ENCODE results near the gene GRAMD2B. TPM values are rescaled to one million over a fixed set of nuclear protein-coding genes. Genes with fewer than 3 reads are reported as not detected.
"Not testable (repeated sequence)": the region's sequence is repeated elsewhere in the genome, so short reads cannot be mapped to it uniquely, and the experiment has no call there.

Gene GRAMD2B, protein sequence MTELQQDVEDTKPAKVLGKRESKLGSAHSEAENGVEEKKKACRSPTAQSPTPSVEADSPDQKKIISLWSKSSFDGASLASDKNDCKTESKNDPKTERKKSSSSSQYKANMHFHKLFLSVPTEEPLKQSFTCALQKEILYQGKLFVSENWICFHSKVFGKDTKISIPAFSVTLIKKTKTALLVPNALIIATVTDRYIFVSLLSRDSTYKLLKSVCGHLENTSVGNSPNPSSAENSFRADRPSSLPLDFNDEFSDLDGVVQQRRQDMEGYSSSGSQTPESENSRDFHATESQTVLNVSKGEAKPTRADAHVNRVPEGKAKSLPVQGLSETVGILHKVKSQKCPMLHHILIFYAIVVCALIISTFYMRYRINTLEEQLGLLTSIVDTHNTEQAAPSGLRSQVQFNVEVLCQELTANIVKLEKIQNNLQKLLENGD
- total RNA-seq, result 1 to 10 TPM; 7.4 to 7.7 TPM

DNA sequence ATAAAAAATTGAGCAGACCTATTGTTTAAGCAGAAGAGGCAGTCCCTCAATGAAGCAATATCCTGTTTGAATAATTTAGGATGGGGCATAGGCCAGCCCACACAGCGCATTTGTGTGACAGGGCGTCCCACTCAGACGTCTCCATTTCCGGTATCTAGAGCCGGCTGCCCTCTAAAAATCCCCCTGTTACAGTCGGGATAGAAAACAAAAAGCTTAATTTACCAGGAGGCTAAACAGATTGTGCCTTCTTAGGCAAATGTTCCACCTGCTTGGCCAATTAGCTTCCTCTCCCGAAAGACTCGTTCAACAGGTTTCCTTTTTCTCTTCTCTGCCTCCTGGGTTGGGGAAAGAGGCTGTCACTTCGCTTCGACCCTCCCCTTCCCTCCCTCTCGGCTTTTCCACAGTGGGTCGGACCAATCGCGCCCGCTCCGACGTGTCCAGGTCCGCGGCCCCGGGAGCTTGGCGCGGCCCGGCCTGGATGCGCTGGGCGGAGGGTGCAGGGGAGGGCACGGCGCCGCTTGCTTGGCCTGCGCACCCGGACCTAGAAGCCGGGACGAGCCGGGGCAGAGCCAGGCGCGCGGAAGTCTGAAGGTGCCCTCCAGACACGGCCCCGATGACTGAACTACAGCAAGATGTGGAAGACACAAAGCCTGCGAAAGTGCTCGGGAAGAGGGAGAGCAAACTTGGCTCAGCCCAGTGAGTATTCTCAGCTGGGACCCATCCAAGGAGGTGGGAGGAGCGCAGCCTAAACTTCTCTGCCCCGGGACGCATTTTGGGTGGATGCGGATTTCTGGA, at the start of gene GRAMD2B:
TSS of gene GRAMD2B (plus strand) at position 416 of the 795 bp plus-strand sequence. CDS start at position 614, 198 bp downstream.
- Mint-ChIP-seq H3K9me3 (peaks cover 5% of the 10 kb centered on the region), H3K4me3 (peak within 1 kb of the TSS; percentile 91), H3K27me3 (no peaks in the 10 kb centered on the region), H3K36me3 (peaks cover 10% of the 10 kb centered on the region), H3K4me1 (peaks cover 23% of the 10 kb centered on the region), H3K27ac (peak within 1 kb of the TSS; percentile 86)
- peak; percentile 71 for DNase-seq

DNA sequence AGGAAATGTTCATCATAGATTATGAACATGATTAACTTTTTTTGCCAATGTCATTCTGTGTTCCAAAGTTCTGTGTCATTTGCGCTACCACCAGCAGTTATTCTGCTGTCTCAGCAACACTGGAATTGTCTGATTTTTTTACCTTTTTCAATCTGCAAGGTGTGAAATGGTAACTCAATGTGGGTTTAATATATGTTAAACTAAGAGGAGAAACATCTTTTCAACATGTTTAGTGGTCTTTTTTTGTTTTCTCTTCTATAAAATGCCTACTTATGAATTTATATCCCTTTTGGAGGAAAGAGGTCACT, 49.1 kb upstream of the GRAMD2B start:
- Mint-ChIP-seq H3K9me3 (no peaks in the 10 kb centered on the region), H3K4me3 (no peak overlapping the region), H3K36me3 (no peaks in the 10 kb centered on the region), H3K4me1 (peaks cover 7% of the 10 kb centered on the region), H3K27me3 (no peaks in the 10 kb centered on the region), H3K27ac (no peak overlapping the region)
- DNase-seq, result no peak

DNA sequence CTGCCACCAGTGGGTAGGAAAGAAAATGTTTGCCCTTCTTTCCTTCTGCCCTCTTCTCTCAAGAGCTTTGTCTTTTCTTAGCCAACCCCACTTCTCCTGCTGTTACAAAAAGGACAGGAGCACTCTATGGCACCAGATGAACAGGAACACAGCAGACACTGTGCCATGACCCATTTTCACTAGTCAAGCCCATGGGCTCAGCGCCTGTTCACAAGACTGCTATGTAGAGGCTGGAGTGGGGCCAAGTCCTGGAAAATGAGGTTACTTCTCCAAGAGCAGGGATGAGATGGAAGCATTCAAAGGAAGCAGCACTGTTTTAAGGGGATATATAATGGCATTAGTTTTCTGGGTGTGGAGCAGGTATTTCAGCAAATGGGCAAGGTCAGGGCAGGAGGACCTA, 46.8 kb upstream of the GRAMD2B start:
- no peak overlapping the region for H3K27ac Mint-ChIP-seq
- H3K9me3 Mint-ChIP-seq, result peaks cover 1% of the 10 kb centered on the region
- H3K27me3 Mint-ChIP-seq, result no peaks in the 10 kb centered on the region
- no peak overlapping the region for H3K4me3 Mint-ChIP-seq
- H3K4me1 Mint-ChIP-seq, result peaks cover 7% of the 10 kb centered on the region
- DNase-seq, result no peak
- H3K36me3 Mint-ChIP-seq, result no peaks in the 10 kb centered on the region

DNA sequence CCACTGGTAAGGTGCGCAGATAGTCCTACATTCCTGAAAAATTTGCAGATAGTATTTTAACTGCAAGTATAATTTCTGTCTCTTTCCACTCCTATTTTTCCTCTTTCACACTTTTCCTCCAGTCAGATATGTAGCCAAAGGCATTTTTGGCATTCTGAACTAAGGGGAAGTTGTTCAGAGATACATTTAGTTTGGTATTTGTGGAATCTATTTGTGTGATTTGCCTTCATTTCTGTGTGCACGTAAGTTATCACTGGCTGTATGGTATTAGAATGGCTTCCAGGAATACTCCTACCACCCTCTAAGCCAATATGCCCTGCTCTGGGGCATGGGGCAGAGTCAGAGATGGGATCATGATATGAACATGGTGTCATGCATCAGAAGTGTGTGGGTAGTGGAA, 45.8 kb upstream of the GRAMD2B start:
- no peaks in the 10 kb centered on the region for H3K36me3 Mint-ChIP-seq
- H3K9me3 Mint-ChIP-seq, result peaks cover 6% of the 10 kb centered on the region
- peaks cover 7% of the 10 kb centered on the region for H3K4me1 Mint-ChIP-seq
- no peak overlapping the region for H3K4me3 Mint-ChIP-seq
- no peak for DNase-seq
- H3K27ac Mint-ChIP-seq, result no peak overlapping the region
- H3K27me3 Mint-ChIP-seq, result no peaks in the 10 kb centered on the region

DNA sequence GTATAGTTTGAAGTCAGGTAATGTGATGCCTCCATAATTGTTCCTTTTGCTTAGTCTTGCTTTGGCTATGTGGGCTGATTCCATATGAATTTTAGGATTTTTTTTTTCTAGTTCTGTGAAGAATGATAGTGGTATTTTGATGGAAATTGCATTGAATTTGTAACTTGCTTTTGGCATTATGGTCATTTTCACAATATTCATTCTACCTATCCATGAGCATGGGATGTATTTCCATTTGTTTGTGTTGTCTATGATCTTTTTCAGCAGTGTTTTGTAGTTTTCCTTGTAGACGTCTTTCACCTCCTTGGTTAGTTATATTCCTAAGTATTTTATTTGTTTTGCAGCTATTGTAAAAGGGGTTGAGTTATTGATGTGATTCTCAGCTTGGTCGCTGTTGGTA, 42.9 kb upstream of the GRAMD2B start:
- H3K4me1 Mint-ChIP-seq, H3K4me3 Mint-ChIP-seq, H3K27me3 Mint-ChIP-seq, H3K27ac Mint-ChIP-seq, H3K9me3 Mint-ChIP-seq, H3K36me3 Mint-ChIP-seq, DNase-seq: not testable (repeated sequence)

DNA sequence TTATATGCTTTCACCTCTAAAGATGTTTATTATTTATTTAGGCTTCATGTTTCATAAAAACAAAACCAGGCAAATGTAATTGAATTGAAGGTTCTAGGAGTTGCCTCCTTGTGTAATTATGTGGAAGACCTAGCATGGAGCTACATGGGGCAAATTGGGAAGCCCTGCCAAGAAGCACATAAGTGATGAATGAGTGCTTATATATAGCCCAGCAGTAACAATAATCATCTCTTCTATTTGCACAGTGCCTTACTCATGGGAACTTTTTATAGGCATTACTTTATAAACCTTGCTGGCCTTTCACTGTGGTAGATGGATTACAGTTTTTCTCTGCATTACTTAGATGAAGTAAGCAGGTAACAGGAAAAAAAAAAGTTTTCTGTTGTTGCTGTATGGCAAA, 40.0 kb upstream of the GRAMD2B start:
- Mint-ChIP-seq H3K36me3 (no peaks in the 10 kb centered on the region), H3K4me1 (no peaks in the 10 kb centered on the region), H3K9me3 (peaks cover 9% of the 10 kb centered on the region), H3K27me3 (no peaks in the 10 kb centered on the region), H3K27ac (no peak overlapping the region), H3K4me3 (no peak overlapping the region)
- no peak for DNase-seq

DNA sequence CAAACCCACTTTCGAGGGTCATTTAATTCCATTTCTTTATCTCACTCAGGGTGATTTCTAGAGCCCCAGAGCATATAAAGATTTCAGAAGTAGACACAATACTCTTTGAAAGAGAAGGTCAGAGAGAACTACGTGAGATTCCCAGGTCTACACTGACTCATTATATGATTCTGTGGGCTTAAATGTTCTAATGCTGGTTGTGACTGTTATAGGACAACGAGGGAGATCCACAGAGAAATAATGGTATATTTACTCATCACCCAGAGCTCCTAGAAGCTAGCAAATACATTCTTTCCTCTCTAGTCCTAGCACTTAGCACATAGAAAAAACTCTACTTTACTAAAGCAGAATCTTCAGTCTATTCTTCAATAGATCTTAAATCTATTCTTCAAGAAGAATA, 39.4 kb upstream of the GRAMD2B start:
- H3K4me3 Mint-ChIP-seq, result no peak overlapping the region
- H3K36me3 Mint-ChIP-seq, result no peaks in the 10 kb centered on the region

DNA sequence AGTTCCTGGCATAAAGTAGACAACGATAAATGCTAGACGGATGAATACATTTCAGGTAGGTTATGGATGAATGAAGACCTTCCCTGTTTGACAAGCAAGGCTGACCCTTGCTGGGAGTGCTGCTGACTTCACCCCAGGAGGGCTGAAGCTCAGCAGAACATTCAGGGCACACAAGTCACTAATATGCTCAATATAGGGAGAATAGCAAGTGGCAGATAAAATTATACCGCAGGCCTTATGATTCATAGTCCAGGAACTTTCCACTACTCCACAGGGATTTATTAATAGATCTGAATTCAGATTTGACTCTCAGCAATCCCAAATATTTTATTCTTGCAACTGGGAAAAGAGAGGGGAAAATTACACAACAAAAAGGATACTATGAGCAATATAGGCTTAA, 38.2 kb upstream of the GRAMD2B start:
- no peaks in the 10 kb centered on the region for H3K27me3 Mint-ChIP-seq
- no peaks in the 10 kb centered on the region for H3K36me3 Mint-ChIP-seq
- H3K9me3 Mint-ChIP-seq, result peaks cover 9% of the 10 kb centered on the region
- H3K27ac Mint-ChIP-seq, result no peak overlapping the region
- DNase-seq, result no peak
- no peaks in the 10 kb centered on the region for H3K4me1 Mint-ChIP-seq
- H3K4me3 Mint-ChIP-seq, result no peak overlapping the region

More for the DNA sequence above, 39.4 kb upstream of the GRAMD2B start:
- Mint-ChIP-seq H3K4me1 (no peaks in the 10 kb centered on the region), H3K9me3 (peaks cover 9% of the 10 kb centered on the region), H3K27ac (no peak overlapping the region), H3K27me3 (no peaks in the 10 kb centered on the region)
- no peak for DNase-seq

DNA sequence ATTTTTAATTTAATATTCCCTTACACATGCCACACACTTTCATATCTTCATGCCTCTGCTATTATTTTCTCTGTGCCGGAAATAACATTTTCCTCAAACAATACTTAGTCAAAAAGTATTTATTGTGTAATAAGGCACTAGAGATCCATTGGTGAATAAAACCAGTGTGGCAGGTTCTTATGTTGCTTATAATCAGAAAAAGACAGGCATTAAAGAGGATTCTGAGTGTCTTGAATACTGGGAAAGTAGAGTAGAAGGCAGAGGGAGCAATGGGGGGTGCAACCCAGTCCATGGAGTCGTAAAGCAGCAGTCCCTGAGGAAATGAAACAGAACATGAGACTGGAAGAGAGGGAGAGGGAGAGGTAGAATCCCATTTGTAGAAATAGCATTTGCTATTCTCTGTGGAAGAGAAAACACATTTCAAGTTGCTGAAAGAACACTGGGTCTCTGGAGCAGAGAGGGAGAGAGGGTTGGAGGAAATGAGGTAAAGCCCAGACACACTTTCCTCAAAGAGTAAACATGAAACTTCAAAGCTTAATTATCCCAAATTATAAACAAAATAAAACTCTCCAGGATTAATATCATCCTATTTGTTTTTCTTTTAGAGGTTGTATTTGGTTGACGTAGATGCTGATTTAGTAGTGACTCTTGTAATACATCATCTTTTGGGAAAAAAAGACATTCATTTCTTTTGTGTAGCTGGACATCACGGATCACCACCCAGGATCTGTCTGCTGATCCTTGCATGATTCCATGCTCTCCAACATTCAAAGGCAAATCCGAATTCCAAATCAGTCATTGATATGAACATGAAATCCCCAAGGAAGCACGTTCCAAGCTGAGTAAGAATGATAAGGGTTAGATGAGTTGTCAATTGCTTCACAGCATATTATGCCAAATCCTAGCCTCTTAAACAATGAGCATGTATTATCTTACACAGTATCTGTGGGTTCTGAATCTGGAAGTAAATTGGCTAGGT, 37.4 kb upstream of the GRAMD2B start:
- Mint-ChIP-seq H3K27me3 (no peaks in the 10 kb centered on the region), H3K27ac (no peak overlapping the region), H3K36me3 (no peaks in the 10 kb centered on the region), H3K9me3 (peaks cover 8% of the 10 kb centered on the region), H3K4me3 (no peak overlapping the region), H3K4me1 (no peaks in the 10 kb centered on the region)
- DNase-seq, result no peak

DNA sequence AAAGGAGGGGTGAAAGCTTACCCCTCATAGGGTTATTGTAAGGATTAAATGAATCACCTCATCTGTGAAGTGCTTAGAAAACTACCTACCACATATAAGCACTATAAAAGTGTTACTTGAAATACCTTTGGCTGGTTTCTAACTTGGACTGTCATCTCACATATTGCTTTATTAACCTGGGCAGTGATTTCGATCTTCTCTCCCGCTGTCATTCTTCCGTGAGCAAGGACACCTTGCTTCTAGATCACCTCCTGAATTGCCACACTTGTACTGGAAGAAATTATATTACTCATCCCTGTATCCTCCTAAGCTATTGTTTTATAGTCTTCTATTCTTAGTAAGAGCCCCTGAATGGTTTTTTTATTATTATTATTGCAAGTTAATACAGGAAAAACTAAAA, 34.0 kb upstream of the GRAMD2B start:
- DNase-seq, result no peak
- Mint-ChIP-seq H3K4me1 (no peaks in the 10 kb centered on the region), H3K27me3 (no peaks in the 10 kb centered on the region), H3K27ac (no peak overlapping the region), H3K9me3 (no peaks in the 10 kb centered on the region), H3K4me3 (no peak overlapping the region), H3K36me3 (no peaks in the 10 kb centered on the region)

DNA sequence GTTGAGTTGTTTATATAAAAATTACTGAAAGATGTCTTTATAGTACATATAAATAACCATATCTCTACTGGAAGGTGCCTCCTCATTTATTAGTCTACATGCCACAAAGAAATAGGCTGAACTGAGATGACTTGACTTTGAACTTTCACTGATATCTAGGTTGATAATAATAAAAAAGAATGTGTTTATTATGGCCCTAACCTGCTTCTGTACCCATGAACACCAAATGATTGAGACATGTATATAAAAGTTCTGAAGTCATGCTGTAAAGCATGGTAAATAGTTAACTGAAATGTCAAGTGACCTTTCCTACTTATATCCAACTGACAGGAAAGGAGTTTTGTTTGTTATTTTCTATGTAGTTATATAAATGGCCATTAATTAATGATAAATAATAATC, 33.2 kb upstream of the GRAMD2B start:
- no peaks in the 10 kb centered on the region for H3K9me3 Mint-ChIP-seq
- no peaks in the 10 kb centered on the region for H3K27me3 Mint-ChIP-seq
- no peak overlapping the region for H3K4me3 Mint-ChIP-seq
- H3K36me3 Mint-ChIP-seq, result no peaks in the 10 kb centered on the region
- H3K4me1 Mint-ChIP-seq, result no peaks in the 10 kb centered on the region
- H3K27ac Mint-ChIP-seq, result no peak overlapping the region
- DNase-seq, result no peak

DNA sequence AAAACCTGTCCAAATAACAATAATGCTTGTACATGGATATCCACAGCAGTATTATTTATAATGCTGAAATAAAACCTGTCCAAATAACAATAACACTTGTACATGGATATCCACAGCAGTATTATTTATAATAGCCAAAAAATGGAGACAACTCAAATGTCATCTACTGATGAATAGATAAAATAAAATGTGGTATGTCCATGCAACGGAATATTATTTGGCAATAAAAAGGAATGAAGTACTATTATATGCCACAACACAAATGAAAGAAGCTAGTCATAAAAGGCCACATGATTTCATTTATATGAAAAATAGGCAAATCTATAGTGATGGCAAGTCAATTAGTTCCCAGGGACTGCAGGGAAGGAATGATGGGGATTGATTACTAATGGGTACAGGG, 31.8 kb upstream of the GRAMD2B start:
- Mint-ChIP-seq H3K27ac (no peak overlapping the region), H3K4me1 (no peaks in the 10 kb centered on the region), H3K36me3 (no peaks in the 10 kb centered on the region)

DNA sequence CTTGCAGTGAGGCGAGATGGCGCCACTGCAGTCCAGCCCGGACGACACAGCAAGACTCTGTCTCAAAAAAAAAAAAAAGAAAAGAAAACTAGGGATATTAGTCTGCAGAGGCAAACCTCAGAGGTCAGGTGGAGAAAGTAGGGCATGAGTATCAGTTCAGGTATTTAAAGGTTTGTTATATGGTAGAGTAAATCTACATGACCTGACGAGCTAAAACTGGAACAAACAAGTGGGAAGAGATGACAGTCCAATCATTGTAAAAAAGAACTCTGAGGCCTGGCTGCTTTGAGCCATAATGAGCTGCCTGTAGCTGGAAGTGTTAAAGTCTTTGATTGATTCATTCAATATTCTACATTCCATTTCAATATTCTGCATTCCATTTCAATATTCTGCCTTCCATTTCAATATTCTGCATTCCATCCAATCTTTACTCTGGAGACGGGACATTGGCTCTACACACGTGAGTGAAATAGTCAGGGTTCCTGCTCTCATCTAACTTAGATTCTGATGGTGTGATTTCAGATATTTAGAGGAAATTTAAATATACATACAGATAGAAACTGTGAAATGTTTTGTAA, 28.9 kb upstream of the GRAMD2B start:
- no peaks in the 10 kb centered on the region for H3K36me3 Mint-ChIP-seq

More for the DNA sequence above, 31.8 kb upstream of the GRAMD2B start:
- Mint-ChIP-seq H3K27me3 (no peaks in the 10 kb centered on the region), H3K9me3 (no peaks in the 10 kb centered on the region), H3K4me3 (no peak overlapping the region)
- DNase-seq, result no peak

DNA sequence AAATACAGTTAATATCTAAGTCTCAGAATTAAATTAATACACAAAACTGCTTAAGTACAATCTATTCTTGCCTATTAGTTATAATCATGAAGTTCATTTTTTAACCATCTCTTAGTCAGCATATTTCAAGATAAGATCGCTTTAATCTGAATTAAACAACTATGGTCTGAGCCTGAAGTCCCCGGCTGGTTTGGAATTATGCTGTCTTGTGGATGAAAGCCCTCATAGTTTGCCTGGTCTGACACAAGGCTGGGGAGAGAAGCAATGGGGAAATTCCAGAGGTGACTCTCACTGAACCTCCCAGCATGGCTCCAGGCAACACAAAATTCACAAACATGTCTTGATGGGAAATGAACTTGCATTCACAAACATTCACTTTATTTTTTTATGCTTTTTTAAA, 28.0 kb upstream of the GRAMD2B start:
- Mint-ChIP-seq H3K27ac (no peak overlapping the region), H3K9me3 (peaks cover 8% of the 10 kb centered on the region), H3K4me1 (no peaks in the 10 kb centered on the region), H3K4me3 (no peak overlapping the region), H3K27me3 (no peaks in the 10 kb centered on the region), H3K36me3 (no peaks in the 10 kb centered on the region)
- no peak for DNase-seq

More for the DNA sequence above, 28.9 kb upstream of the GRAMD2B start:
- Mint-ChIP-seq H3K4me1 (no peaks in the 10 kb centered on the region), H3K27ac (no peak overlapping the region), H3K27me3 (no peaks in the 10 kb centered on the region), H3K9me3 (peaks cover 2% of the 10 kb centered on the region), H3K4me3 (no peak overlapping the region)
- DNase-seq, result no peak
